Smooth muscle cell (in vitro differentiated cells): ENCODE data around the gene SETBP1. TPM values are rescaled to one million over a fixed set of nuclear protein-coding genes. Genes with fewer than 3 reads are reported as not detected.

Experiments used
- DNase-seq: peaks from one replicate; lab custom pipeline; 2025; ENCODE audit not compliant: unreplicated experiment; lab: John Stamatoyannopoulos, UW
- H2AFZ ChIP-seq: fragments of 200-600 bp; sonication (generic); 2 replicates; pipeline ENCODE4 v1.6.0; 2016; ENCODE audit warnings: antibody characterized with exemption, low read depth, mild to moderate bottlenecking
- H3F3A ChIP-seq: fragments of 200-600 bp; sonication (generic); 2 replicates; pipeline ENCODE4 v1.6.0; 2017; ENCODE audit warnings: antibody characterized with exemption, low read depth
- H3K27ac ChIP-seq: fragments of 200-600 bp; sonication (generic); 2 replicates; pipeline ENCODE4 v1.5.1; 2016; ENCODE audit warnings: low read depth, mild to moderate bottlenecking
- H3K27me3 ChIP-seq: fragments of 200-600 bp; sonication (generic); 2 replicates; pipeline ENCODE4 v1.6.1; 2016; ENCODE audit warnings: low read depth, mild to moderate bottlenecking
- H3K36me3 ChIP-seq: fragments of 200-600 bp; sonication (generic); 2 replicates; pipeline ENCODE4 v1.5.1; 2016; ENCODE audit warnings: low read depth
- H3K4me1 ChIP-seq: fragments of 200-600 bp; sonication (generic); 2 replicates; pipeline ENCODE4 v1.5.1; 2016; ENCODE audit warnings: low read depth
- H3K4me2 ChIP-seq: fragments of 200-600 bp; sonication (generic); 2 replicates; pipeline ENCODE4 v1.6.0; 2016; ENCODE audit warnings: mild to moderate bottlenecking
- H3K4me3 ChIP-seq: fragments of 200-600 bp; sonication (generic); 2 replicates; pipeline ENCODE4 v1.5.1; 2016; ENCODE audit warnings: mild to moderate bottlenecking
- H3K79me2 ChIP-seq: fragments of 200-600 bp; sonication (generic); 2 replicates; pipeline ENCODE4 v1.6.0; 2016; ENCODE audit warnings: low read depth, mild to moderate bottlenecking
- H3K9ac ChIP-seq: fragments of 200-600 bp; sonication (generic); 2 replicates; pipeline ENCODE4 v1.6.0; 2016; ENCODE audit warnings: low read depth
- H3K9me3 ChIP-seq: fragments of 200-600 bp; sonication (generic); replicated peaks from 2 replicates; pipeline ENCODE4 v1.5.1; 2016; ENCODE audit warnings: low read depth
- H4K20me1 ChIP-seq: fragments of 200-600 bp; sonication (generic); 2 replicates; pipeline ENCODE4 v1.6.0; 2016; ENCODE audit warnings: low read depth
- CTCF ChIP-seq: fragments of 200-600 bp; sonication (generic); IDR thresholded peaks from 2 replicates; pipeline ENCODE4 v1.5.1; 2017; ENCODE audit warnings: borderline replicate concordance, mild to moderate bottlenecking, antibody characterized with exemption; ENCODE audit not compliant: insufficient read depth, poor library complexity, severe bottlenecking
- WGBS: methylation state at CpG from one replicate; pipeline ENCODE4 v1.1.7; 2016; ENCODE audit warnings: low lambda C conversion rate; 5-methylcytosine and 5-hydroxymethylcytosine counted together
- polyA plus RNA-seq: library from polyadenylated mRNA; unstranded; fragments of >200 nt; fragmentation: Nextera tagmentation; extraction: Ambion mirVana; gene quantifications from 2 replicates; pipeline ENCODE4 v1.2.1, GENCODE V29; 2016
- total RNA-seq: library from RNA; depleted of rRNA; stranded (reverse); fragments of >200 nt; gene quantifications from 2 replicates; pipeline ENCODE4 v1.2.3, GENCODE V29; 2014

The SETBP1 gene
- total and polyA plus RNA-seq, 2 experiments from 2014 or later, result 6.1 to 17.7 TPM

GRCh38 chr18:44714376-44714775 lies 33.7 kb downstream of the SETBP1 start:
- peak overlapping the region; percentile 77 for H3K27ac ChIP-seq
- no peak for TF ChIP-seq CTCF
- no peak overlapping the region for H3K9ac ChIP-seq

GRCh38 chr18:44715245-44715644 lies 34.6 kb downstream of the SETBP1 start:
- Histone ChIP-seq H2AFZ (no peak overlapping the region), H3K9me3 (no peaks in the 10 kb centered on the region), H3K27me3 (no peaks in the 10 kb centered on the region), H3K27ac (peak overlapping the region; percentile 77), H3K79me2 (peaks cover 23% of the 10 kb centered on the region), H3K4me3 (no peak overlapping the region), H3K36me3 (peaks cover 7% of the 10 kb centered on the region), H3K9ac (peak overlapping the region; percentile 35), H3K4me2 (peak overlapping the region; percentile 66), H3K4me1 (peaks cover 21% of the 10 kb centered on the region), H3F3A (peaks cover 5% of the 10 kb centered on the region), H4K20me1 (no peaks in the 10 kb centered on the region)
- DNase-seq, result no peak
- WGBS, result 8% methylated on average over 7 of the region's 7 CpGs
- no peak for TF ChIP-seq CTCF

More at GRCh38 chr18:44714376-44714775, 33.7 kb downstream of the SETBP1 start:
- peaks cover 23% of the 10 kb centered on the region for H3K79me2 ChIP-seq
- no peak overlapping the region for H2AFZ ChIP-seq
- peaks cover 6% of the 10 kb centered on the region for H4K20me1 ChIP-seq
- DNase-seq, result no peak
- H3K9me3 ChIP-seq, result no peaks in the 10 kb centered on the region
- H3K4me3 ChIP-seq, result no peak overlapping the region
- no peak overlapping the region for H3K4me2 ChIP-seq
- peaks cover 7% of the 10 kb centered on the region for H3K36me3 ChIP-seq
- H3K27me3 ChIP-seq, result no peaks in the 10 kb centered on the region
- peaks cover 28% of the 10 kb centered on the region for H3K4me1 ChIP-seq
- WGBS, result 95% methylated on average over 9 of the region's 9 CpGs
- H3F3A ChIP-seq, result peaks cover 5% of the 10 kb centered on the region

- WGBS, result 86% methylated on average over 6 of the region's 6 CpGs
- H3K4me2 ChIP-seq, result peak overlapping the region; percentile 66
- H3K9me3 ChIP-seq, result no peaks in the 10 kb centered on the region
- H3K9ac ChIP-seq, result peak overlapping the region; percentile 35
- TF ChIP-seq CTCF, result no peak
- H2AFZ ChIP-seq, result no peak overlapping the region
- no peaks in the 10 kb centered on the region for H4K20me1 ChIP-seq
- H3K79me2 ChIP-seq, result peaks cover 23% of the 10 kb centered on the region
- no peaks in the 10 kb centered on the region for H3K27me3 ChIP-seq
- no peak overlapping the region for H3K4me3 ChIP-seq
- no peak for DNase-seq
- H3F3A ChIP-seq, result peaks cover 5% of the 10 kb centered on the region
- H3K27ac ChIP-seq, result peak overlapping the region; percentile 77
- peaks cover 21% of the 10 kb centered on the region for H3K4me1 ChIP-seq
- peaks cover 7% of the 10 kb centered on the region for H3K36me3 ChIP-seq
Observed at GRCh38 chr18:44715842-44716241, 35.2 kb downstream of the SETBP1 start.

GRCh38 chr18:44716697-44717163 lies 36.0 kb downstream of the SETBP1 start:
- no peaks in the 10 kb centered on the region for H3K9me3 ChIP-seq
- no peak for TF ChIP-seq CTCF
- no peak overlapping the region for H3K9ac ChIP-seq
- peaks cover 25% of the 10 kb centered on the region for H3K4me1 ChIP-seq
- peaks cover 7% of the 10 kb centered on the region for H3K36me3 ChIP-seq
- H3F3A ChIP-seq, result peaks cover 5% of the 10 kb centered on the region
- peak overlapping the region; percentile 77 for H3K27ac ChIP-seq
- peaks cover 26% of the 10 kb centered on the region for H3K79me2 ChIP-seq
- no peak for DNase-seq
- H4K20me1 ChIP-seq, result no peaks in the 10 kb centered on the region
- H3K4me3 ChIP-seq, result no peak overlapping the region
- H3K4me2 ChIP-seq, result no peak overlapping the region
- H3K27me3 ChIP-seq, result no peaks in the 10 kb centered on the region
- no peak overlapping the region for H2AFZ ChIP-seq
- 85% methylated on average over 5 of the region's 5 CpGs for WGBS
